Stimulated activated CD4-positive, alpha-beta T cell treated with anti-CD3 and anti-CD28 coated beads, TNF-alpha, amount 100 ng/mL, for 4 hours (primary cell): ENCODE results near the gene RAB1A.
A peak's percentile ranks its signal among the peaks of the same experiment; 100 is the strongest.

Experiments used
- DNase-seq, 3 experiments: peaks; one replicate each; pipeline ENCODE4 v3.0.0-alpha.2; 2020; ENCODE audit warnings: low read depth in 3 of 3

Gene RAB1A

DNA sequence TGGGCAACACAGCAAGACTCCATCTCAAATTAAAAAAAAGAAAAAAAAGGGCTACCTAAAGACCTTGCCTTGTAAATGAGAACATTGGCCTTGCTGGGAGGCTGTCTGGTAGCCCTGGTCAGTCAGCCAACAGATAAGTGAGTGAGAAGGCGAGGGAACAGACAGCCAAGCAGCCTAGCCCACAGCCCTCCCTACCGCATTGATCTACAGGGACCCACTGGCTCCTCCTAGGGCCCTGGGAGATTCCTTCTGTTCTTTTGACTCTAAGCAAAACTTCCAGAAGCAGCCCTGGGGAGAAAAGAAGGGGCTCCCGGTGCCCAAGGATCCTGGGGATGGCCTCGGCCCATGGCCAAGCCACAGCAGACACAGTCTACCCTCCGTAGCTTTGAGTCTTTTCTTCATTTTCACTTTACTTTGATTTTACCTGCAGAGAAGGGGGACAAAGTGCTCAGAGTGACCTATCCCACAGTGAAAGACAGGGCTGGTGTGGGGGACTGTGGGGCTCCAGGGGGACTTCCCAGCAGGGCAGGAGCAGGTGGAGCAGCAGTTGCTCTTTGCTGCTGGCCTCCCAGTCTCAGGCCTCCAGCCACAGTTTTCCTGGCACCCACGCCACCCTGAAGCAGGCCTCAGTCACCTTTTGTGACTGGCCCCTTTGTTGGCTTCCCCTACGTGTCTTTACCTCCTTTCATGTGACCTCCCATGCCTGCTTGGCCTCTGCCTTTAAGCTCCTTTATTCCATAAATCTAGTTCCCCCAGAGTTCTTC, 68.6 kb downstream of the RAB1A start:
- no peak for DNase-seq

DNA sequence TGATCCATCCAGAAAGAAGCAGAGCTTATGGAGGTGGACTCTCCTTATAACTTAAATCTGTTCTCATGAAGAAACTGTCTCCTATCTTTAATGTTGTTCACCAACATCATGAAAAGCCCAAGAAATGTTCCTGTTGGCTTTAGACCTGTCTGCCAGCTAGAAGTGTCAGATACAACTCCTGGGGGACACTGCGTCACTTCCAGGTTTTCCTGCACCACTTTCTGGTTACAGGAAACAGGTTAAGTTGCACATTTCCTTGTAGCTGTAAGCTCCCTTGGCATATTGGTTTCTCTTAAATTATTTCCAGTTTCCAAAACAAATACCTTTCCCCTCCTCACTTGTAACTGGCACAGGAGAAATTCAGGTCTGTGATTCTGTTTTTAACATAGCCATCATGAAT, 70.8 kb downstream of the RAB1A start:
- no peak for DNase-seq

DNA sequence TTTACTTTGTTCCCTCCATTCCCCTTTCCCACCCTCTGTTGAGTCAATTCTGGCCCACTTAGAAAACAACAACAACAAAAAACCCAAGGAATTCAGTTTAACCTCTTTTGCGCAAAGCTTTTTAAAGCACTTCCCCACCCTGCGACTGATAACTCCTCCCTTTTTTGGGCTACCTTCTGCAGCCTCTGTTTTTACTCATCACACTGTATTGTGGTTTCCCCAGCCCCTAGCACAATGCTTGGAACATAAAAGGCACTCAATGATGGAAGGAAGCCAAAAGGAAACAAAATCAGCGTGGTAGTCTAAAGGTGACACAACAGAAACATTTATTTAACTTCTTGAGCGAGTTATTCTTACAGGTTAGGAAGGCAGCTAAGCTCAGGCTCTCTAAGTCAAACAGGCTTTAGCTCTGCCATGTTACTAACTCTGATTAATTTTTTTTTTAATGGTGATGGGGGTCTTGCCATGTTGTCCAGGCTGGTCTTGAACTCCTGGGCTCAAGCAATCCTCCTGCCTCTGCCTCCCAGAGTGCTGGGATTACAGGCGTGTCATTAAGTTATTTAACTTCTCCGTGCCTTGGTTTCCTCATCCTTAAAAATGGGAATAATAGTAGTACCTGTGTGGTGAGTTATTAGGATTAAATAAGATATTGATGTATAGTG, 72.4 kb downstream of the RAB1A start:
- DNase-seq = peak in 2 of 3 experiments; percentile 18 to 37

DNA sequence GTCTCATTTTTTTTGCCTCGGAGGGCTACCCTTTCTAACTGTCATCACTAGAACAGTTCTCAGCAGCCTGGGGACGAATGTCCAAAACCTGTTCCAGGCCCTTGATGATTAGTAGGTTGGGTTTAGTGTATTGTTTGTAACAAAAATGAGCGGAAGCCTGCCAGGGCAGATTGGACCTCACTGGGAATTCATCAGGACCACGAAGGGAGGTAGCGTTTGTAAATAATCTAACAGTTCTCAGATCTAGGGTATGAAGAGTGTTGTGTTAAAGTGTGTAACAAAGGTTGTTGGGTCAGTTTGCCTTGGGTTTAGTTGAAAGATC, 72.9 kb downstream of the RAB1A start:
- DNase-seq = no peak

DNA sequence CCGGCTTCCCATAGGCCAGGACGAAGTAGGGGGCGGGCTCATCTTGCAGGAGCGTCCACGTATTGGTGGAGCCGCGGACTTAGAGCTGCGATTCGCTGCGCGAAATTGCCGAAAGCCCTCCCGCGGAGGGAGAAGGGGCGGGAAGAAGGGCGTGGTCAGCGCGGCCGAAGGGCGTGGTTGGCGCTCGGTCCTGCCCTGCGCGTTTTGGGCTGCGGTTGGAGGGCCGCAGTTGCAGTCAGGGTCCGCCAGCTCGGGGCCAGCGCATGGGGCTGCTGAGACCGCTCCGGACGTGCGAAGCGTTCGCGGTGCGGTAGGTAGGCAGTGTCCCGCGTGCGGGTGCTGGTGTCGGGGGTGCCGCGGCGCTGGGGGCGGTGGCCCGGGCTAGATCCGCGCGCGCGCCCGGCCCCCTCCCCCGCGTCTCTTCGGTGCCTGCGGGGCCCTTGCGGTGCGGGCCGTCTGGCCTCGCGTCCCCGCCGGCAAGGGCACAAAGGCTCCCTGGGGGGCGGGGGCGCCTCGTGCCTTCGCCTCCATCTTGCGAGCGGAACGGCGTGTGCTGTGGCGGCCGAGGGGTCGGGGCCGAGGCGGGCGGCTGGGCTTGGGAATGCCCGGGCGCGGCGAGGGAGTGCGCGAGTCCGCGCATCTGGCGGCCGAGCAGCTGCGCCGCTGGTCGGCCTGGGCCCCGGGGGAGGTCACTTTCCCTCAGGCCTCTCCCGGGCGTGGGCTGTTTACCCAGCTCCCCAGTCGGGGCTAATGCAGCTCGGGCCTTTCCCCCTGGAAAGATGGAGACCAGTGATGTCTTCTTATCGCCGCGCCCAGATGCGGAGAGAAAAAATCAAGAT, 73.5 kb downstream of the RAB1A start, which contains the start of gene CEP68:
TSS of gene CEP68 (plus strand) at position 202 of the 839 bp plus-strand sequence. CDS start 13,029 bp downstream, outside the sequence.
- DNase-seq = peak; percentile 90 to 94 (median 93)

DNA sequence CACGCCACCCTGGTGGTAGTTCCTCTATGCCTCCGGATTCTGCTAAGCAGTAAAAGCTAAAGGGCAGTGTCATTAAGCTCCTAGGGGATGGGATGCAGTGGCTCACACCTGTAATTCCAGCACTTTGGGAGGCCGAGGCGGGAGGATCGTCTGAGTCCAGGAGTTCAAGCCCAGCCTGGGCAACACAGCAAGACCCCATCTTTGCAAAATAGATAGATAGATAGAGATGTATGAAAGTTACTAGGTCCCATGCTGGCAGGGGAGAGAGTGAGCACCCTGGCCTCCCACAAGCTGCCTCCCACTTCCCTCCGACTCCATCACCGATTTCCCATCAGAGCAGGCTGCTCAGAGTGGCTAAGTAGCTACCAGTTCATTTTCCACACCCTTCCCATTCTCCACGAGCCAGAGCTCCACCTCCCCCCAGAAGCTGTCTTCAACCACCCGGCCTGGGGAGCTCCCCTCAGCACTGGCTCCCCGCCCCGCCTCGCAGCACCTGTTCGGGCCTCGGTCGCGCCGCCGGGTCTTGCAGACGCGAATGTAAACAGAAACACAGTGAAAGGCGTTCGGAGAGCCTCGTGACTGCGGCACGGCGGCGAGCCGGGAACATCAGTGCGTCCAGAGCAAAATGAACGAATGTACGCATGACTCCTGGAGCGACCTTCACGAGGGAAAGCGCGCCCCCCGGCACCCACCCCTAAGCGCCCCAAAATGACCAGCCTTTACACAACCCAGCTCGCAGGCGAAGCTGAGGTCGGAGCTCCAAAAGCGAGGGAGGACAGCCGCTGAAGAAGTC, 74.3 kb downstream of the RAB1A start:
- no peak for DNase-seq

DNA sequence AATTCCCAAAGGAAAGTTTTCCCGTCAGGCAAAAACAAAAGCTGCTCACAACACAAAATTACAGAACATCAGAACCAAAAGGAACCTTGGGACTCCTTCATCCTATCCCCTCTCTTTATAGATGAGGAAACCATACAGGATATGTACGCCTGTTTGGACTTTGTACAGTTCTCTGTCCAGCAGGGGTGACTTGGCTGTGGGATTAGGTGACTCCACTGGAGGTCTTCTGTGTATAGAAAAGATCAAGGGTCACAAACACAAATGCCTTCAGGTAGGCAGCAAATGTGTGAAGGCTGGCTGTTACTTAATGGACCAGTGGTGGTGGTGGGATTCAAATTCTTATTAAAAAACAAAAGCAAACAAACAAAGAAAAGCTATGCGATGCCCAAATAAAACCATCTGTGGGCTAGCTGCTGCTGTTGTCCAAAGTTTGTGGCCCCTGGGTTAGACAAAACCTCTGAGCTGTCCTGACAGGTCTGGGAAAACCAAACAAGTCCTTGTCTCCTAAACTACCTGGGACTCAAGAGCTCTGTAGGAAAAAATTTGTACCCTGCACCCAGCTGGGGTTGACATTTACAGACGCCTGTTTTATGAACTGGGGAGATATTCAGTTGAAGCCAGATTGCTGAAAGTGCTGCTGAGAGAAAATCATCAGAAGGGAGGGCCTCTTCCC, 75.0 kb downstream of the RAB1A start:
- no peak for DNase-seq

DNA sequence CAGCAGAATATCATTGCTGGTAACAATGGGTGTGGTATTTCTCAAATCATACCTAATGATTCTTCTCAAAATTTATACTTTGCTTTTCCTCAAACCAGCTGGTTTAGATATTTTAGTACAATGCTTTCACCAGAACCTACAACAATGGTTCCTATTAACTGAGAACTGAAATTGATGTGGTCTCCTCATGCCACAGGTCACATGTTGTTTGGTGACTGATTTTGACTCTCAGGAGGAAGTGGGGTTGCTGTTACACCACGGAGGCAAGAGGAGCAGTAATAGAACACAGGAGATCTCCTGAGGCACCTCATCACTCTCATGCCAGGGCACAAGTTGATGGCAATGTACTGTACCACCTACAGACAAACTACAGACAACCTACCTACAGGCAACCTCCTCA, 76.7 kb downstream of the RAB1A start:
- no peak for DNase-seq

DNA sequence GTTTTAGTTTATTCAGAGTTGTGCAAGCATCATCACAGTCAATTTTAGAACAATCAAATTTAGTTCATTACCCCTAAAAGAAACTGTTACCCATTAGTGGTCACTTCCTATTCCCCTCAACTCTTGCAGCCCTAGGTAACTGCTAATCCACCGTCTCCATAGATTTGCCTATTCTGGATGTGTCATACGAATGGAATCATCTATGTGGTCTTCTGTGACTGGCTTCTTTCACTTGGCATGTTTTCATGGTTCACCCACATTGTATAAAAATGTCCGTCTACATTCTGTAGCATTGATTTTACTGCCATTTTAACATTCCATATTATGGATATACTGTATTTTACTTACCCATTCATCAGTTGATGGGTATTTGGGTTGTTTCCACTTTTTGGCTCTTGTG, 79.0 kb downstream of the RAB1A start:
- no peak for DNase-seq

DNA sequence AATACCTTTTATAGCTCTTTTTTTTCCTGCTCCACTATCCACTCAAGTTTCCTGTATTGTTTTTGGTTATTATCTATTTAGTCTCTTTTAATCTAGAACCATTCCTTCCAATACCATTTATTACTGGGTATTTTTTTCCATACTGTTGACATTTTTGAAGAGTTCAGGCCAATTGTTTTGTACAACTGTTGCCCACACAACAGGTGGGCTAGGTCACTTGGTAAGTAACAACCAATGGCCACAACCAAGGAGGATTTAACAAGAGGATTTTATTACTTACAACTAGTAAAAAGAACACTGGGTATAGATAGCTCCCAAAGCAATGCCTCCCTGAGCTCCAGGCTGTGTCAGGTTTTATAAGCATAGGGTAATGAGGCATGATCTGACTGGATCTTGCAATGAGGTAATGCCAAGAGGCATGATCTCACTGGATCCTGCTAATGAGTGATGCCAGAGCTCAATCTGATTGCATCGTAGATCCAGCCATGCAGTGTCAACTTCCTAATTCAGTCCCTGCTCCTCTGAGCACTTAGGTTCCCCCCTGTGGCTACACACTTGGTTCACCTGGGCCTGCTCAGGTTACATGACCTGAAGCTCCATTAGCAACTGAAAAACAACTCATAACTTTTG, 80.8 kb downstream of the RAB1A start:
- no peak for DNase-seq

DNA sequence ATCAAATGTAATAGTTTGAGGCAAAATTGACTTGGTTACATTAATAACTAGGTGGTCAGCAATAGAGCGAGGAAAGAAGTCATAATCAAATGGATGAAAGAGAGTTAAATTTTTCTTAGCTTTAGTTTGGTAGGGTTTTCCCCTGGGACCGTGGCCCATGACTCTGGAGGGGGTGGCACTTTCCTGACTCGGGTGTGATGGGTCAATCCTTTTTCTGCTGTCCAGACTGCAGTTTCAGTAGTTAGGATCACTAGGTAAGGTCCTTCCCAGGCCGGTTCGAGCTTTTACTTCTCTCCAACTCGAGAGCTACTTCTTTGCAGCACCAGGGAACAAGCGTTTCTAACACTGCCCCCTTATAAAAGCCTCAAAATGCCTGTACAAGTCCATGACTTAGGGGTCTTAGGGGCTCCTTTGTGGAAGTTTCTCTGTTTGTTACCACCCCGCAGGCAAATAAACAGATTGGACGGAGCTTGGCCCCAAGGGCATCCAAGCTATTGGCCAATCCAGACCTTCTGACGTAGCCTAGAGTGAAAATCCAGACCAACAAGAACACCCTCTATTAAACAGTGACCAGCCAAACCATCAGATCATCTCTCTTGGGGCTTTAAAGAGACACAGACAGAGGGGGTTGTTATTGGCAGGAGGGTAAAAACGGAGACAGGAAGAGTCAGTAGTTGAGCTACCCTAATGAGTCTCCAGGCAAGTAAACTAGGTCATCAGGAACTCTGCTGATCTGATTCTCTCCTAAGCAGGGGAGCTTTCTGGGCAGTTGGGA, 83.1 kb downstream of the RAB1A start:
- DNase-seq = no peak

DNA sequence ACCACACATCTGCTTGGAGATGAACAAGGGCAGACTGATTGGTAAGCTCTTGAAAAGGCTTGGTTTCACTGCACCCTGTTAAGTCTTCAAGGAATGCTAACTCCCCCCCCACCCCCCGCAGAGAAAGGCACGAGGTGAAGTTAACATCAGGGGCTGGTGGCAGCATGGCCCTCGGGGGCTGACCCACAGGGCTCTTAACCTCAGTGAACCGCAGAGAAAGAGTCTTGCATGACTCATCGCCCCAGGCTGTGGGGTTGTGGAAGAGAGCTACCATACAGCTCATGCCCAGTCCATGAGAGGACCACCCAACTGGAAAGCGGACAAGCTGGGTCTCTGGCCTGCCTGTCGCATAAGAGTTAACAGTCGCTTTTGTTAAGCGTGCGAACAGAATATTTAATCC, 84.3 kb downstream of the RAB1A start:
- no peak for DNase-seq

DNA sequence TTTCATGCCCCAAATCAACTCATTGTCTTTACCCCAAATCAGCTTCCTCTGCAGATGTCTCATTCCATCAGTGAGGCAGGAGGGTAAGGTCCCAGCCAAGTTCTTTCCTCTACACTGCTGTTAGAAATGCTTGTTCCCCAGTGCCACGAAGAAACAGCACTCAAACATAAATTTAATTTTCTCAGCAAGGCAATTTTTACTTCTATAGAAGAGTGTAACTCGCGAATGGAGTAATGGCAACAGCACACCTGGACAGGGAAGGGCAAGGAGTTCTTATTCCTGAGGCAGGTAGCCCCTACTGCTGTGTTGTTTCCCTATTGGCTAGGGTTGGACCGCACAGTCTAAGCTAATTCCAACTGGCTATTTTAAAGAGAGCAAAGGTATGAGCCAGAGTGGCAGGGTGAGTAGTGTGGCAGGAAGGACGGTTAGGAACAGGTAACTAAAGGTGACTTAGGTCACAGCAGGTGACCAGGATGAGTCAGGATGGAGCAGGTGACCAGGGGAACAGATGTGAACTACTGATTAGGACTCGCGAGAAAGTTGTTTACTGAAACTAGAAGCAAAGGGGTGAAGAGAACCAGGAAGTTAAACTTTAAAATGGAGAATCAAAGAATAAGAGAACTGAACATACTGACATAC, 85.7 kb downstream of the RAB1A start:
- DNase-seq = no peak

DNA sequence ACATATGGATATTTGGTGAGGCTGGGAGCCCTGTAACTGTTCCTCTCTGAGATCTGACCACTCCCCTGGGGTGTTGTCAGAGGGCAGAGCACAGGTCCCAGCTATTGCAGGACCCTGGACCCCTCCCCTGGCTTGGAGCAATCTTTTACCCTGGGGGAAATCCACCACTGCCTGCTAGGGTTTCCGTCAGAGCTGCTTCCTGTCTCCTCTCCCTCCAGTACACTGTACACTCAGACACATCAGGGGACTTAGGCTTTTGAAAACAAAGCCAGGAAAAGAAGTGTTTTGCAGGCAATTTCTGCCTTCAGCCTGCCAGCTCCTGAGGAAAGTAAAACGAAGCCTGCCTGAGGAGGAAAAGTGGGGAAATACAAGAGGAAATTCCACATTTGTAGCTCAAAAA, 86.9 kb downstream of the RAB1A start:
- no peak for DNase-seq

DNA sequence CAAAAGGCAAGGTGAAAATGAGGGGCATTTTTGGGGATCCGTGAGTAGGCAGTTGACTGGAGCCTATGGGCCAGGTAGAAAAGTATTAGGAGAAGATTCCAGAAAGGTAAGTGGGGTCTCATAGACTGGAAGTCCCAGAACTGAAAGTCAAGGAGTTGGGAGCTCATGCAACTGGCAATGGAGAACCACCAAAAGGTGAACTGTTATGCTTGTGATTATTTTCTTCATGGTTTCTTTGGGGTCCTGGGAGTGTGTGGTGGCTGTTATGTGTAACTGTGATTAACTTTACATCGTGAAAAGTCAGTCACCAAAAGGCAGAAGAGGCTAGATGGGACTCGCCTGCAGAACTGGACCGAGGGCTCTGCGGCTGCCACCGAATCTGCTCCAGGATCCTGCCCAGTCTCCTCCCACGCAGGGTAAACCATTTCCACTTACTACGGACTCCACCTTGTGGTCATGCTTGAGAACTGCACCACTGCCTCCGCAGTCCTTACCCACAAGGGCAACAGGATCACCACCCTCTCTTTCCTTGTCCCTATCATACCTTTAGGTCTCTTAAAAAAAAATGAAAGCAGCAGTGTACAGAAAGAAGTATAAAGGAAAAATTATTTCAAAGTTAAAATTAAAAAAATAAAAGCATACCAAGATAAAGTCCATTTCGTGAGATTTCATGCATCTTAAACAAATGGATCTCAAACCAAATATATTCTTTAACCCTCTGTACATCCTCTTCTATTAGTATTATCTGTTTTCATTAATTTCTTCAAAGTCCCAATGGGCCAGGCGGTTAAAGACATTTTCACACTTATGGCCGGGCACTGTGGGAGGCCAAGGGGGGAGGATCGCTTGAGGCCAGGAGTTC, 89.3 kb downstream of the RAB1A start:
- DNase-seq = peak; percentile 38 to 56 (median 53)

DNA sequence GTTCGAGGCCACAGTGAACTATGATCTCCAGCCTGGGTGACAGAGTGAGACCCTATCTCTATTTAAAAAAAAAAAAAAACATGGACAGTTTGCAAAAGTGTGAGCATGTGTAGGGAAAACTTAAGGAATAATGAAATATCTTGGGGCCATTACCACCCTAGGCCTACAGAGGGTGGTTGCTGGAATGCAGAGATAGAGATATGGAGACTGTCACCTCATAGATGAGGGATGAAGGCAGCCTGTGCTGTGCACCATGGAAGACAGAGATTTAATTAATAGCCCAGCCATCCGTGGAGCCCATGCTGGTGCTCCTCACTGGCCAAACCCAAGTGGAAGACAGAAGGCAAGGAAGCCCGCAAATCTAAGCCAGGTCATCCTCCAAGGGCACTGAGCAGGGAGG, 90.3 kb downstream of the RAB1A start:
- DNase-seq = no peak

DNA sequence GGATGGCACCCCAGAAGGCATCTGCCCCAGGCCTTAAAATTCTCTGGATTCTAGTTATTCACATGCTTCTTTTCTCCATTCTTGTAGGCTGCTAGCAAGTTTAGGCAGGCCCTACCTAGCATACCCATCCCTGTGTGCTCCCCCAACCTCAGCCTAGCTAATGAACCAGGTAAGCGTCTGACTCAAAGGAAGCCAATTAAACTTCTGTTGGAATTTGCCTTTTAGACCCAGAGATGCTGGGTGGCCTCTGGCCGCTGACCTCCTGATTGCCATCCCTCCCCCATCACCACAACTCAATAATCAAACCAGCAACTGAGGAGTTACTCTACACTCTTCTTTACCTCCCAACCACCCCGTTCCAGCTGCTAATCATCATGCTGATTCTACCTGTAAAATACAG, 92.7 kb downstream of the RAB1A start:
- DNase-seq = no peak
